GM20000 (cell line): Measurements from ENCODE around the gene LUZP2.
"Not testable (repeated sequence)": the region's sequence is repeated elsewhere in the genome, so short reads cannot be mapped to it uniquely, and the experiment has no call there.

ENCODE experiments used
- DNase-seq: peaks from one replicate; pipeline ENCODE4 v3.0.0; 2012; ENCODE audit warnings: low spot score
- CTCF ChIP-seq: IDR thresholded peaks from 2 replicates; pipeline ENCODE4 v1.5.1; 2012; ENCODE audit warnings: mild to moderate bottlenecking, control low read depth; ENCODE audit errors: extremely low read depth, missing control alignments

The LUZP2 gene

GRCh38 chr11:24965748-24966147 is 468.9 kb downstream of the LUZP2 start:
- no peak for DNase-seq
- no peak for TF ChIP-seq CTCF

DNA sequence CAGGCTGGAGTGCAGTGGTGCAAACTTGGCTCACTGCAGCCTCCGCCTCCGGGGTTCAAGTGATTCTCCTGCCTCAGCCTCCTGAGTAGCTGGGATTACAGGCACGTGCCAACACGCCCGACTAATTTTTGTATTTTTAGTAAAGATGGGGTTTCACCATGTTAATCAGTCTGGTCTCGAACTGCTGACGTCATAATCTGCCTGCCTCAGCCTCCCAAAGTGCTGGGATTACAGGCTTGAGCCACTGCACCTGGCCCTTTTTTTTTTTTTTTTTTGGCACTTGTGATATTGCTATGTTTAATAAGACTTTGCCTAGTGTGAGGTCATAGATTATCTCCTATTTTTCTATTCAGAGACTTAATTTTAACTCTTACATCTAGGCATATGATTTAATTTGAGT is 497.1 kb downstream of the LUZP2 start:
- not testable (repeated sequence) for DNase-seq

- DNase-seq: not testable (repeated sequence)
Observed at GRCh38 chr11:24999929-25000328, 503.1 kb downstream of the LUZP2 start.

DNA sequence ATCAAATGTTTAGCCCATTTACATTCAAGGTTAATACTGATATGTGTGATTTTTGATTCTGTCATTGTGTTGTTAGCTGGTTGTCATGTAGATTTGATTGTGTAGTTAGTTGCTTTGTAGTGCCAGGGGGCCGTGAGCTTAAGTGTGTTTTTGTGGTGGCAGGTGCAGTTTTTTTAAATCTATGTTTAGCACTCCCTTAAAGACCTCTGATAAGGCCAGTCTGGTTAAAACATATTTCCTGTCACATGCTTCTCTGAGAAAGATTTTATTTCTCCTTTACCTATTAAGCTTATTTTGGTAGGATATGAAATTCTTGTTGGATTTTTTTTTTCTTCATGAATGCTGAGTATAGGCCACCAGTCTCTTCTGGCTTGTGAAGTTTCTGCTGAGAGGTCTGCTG is 540.6 kb downstream of the LUZP2 start:
- no peak for TF ChIP-seq CTCF
- no peak for DNase-seq

DNA sequence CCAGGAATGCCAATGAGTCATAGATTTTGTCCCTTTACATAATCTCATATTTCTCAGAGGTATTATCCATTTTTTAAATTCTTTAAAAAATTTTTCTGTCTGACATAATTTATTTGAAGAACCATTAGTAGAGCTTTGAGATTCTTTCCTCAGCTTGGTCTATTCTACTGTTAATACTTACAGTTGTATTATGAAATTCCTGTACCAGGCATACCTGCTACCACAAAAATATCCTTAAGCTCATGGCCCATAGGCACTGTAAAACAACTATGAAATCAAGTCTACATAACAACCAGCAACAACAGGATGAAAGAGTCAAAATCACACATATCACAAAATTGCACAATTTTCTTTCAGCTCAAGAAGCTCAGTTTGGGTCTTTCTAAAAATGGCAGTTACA is 541.3 kb downstream of the LUZP2 start:
- DNase-seq: no peak
- TF ChIP-seq CTCF: no peak

DNA sequence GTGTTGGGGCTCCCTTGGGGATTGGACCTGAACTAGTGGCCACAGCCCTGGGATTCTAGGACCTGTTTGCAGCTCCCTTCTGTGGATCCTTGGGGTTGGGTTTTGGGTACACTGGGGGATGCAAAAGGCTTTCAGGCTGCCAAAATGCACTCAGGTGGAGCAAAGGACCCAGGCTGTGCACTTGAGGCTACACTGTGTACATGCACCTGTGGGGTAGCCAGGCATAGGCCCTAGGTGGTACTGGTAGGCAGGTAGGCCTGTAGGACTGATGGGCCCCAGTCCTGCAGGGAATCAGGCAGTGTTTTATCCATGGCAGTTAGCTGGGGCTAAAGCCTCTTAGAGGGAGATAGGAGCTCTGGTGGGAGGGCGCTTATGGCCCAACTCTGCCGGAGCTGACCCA is 542.3 kb downstream of the LUZP2 start:
- TF ChIP-seq CTCF: no peak
- no peak for DNase-seq

DNA sequence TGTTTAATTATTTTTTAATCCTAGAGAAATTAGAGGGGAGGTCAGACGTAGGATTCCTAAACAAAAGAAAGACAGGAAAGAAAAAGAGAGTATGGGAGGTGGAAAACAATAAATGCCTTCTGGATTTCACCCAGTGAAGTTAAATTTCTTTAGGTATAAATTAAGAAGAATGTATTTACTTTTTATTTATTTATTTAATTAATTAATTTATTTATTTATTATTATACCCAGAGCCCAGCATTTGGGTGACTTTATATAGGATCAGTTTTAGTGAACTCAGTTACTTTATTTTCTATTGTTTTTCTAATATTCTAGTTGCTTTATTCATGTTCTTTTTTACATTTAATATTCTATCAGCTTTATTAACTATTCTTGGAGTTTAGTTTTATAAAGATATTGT is 551.8 kb downstream of the LUZP2 start:
- TF ChIP-seq CTCF: no peak
- no peak for DNase-seq

DNA sequence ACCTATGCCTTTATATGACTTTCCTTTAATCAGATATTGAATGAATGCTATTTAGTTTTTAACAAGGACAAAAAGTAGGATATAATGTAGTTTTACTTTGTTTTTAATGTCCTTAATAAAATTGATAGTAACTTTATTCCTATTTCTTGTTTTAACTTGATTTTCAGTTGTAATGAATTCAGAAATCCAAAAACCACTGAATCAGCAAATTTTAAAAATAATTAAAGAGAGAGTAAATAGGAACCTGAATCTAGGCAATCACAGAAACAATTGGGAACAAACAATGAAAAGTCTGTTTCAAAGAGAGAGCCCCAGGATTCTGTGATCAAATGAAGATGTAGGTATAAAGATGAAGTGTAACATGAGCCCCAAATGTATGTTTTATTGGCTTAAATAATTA is 556.0 kb downstream of the LUZP2 start:
- no peak for TF ChIP-seq CTCF
- no peak for DNase-seq

DNA sequence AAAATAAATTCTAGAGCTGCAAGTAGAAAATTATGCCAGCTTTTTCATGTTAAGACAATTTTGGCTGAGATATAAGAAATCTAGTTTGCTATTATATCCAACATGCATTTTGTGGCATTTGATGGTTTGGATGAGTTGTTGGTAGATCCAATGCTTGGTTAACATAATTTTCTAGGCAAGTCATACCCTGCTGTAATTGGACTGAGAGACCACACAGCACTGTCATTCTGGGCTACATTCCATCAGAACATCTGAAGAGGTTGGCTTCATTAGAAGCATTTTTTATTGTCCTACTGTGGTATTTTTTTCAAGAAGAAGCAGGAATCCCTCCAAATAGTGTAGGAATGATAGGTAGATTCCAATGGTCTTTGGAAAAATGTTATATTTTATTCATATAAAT is 561.0 kb downstream of the LUZP2 start:
- TF ChIP-seq CTCF: no peak
- no peak for DNase-seq
